Activated CD8-positive, alpha-beta memory T cell treated with anti-CD3 and anti-CD28 coated beads, Interleukin-2, amount 10 ng/mL, durations not matched to agents 7 days and 5 days (primary cell): ENCODE results near the gene PPM1H. TPM values are rescaled to one million over a fixed set of nuclear protein-coding genes. Genes with fewer than 3 reads are reported as not detected.

Source experiments
- ATAC-seq: fragments of 150-1000 bp; cut with Tn5 transposase; one replicate; pipeline ENCODE4 v1.10.0; 2021; ENCODE audit warnings: moderate library complexity
- CTCF ChIA-PET: fragments of 350-600 bp; sonication (Branson Sonifier 250); formaldehyde crosslinking; loops from one replicate; lab custom pipeline; 2021; ENCODE audit warnings: antibody characterized with exemption; lab: Charles Lee
- DNase-seq: peaks from one replicate; pipeline ENCODE4 v3.0.0-alpha.2; 2020
- H3K27ac Mint-ChIP-seq: one replicate; pipeline ENCODE4 v1.8.0; 2021; ENCODE audit warnings: mild to moderate bottlenecking, mixed read lengths
- H3K27me3 Mint-ChIP-seq: one replicate; pipeline ENCODE4 v1.8.0; 2021; ENCODE audit warnings: mixed read lengths
- H3K36me3 Mint-ChIP-seq: one replicate; pipeline ENCODE4 v1.8.0; 2021; ENCODE audit warnings: mild to moderate bottlenecking, mixed read lengths
- H3K4me1 Mint-ChIP-seq: one replicate; pipeline ENCODE4 v1.8.0; 2021; ENCODE audit warnings: mixed read lengths
- H3K4me3 Mint-ChIP-seq: one replicate; pipeline ENCODE4 v1.8.0; 2021; ENCODE audit warnings: mild to moderate bottlenecking, moderate library complexity, mixed read lengths
- H3K9me3 Mint-ChIP-seq: one replicate; pipeline ENCODE4 v1.8.0; 2022; ENCODE audit warnings: low read depth, mixed read lengths
- microRNA-seq: library from miRNA; unstranded; fragments of <30 nt; microRNA quantifications from one replicate; pipeline ENCODE4 v1.2.0, GENCODE V29; 2022
- total RNA-seq, 2 experiments: library from RNA; stranded (reverse); gene quantifications; one replicate each; pipeline ENCODE4 v1.2.3, GENCODE V29; 2021

The PPM1H gene
- total RNA-seq, 2 experiments from 2014 or later: 0.32 to 0.68 TPM

DNA sequence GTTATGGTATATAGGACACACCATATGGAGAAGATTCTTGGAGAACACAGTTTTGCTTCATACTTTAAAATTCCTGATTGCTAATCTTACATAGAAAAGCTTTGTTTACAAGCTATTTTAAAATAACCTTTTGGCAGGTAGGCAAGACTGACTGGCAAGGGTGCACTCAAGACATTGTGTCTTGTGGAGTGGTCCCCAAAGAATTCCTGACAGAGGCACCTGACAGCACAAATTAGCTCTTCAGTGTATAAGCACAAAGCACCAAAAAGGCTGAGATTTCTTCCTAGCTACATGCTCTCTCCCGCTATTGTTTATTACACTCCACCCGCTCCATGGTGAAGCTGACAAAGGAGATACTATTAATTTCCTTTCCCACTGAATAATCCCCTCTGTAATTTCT is 329.0 kb downstream of the PPM1H start:
- CTCF ChIA-PET: interaction anchor here (0.8 to 1.8 kb wide), 7 partner anchors 9 to 192 kb away, joined by 3 to 12 read pairs (median 4); no protein-coding TSS in a partner anchor
- Mint-ChIP-seq H3K27me3 (no peaks in the 10 kb centered on the region), H3K36me3 (peaks cover 4% of the 10 kb centered on the region), H3K9me3 (no peaks in the 10 kb centered on the region), H3K4me3 (no peak overlapping the region), H3K4me1 (peaks cover 34% of the 10 kb centered on the region), H3K27ac (no peak overlapping the region)
- ATAC-seq (no peak), DNase-seq (no peak)

DNA sequence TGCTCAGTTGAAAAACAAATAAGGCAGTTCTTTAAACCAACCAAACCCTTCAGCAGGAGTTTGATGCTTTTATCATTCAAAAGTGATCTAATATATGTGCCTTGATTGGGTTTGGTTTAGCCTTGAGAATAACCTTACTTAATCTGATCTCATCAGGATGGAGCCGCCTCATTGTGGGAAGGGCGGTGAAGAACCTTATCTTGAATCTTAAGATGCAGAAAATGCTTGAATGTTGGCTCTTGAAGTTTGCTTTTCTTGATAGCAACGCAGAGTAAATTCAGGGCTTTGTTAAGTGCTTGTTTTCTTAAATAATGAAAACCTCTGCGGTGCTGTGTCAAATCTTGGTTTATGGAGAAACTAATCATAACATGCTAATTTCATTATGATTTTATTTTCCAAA is 330.1 kb downstream of the PPM1H start:
- Mint-ChIP-seq H3K27ac (peak overlapping the region; percentile 89), H3K36me3 (peaks cover 4% of the 10 kb centered on the region), H3K27me3 (no peaks in the 10 kb centered on the region), H3K4me1 (peaks cover 34% of the 10 kb centered on the region), H3K9me3 (no peaks in the 10 kb centered on the region), H3K4me3 (peak overlapping the region; percentile 81)
- ATAC-seq (no peak), DNase-seq (no peak)
- CTCF ChIA-PET: interaction anchor here (1.2 to 1.3 kb wide), 2 partner anchors 36 to 189 kb away, joined by 3 to 5 read pairs; no protein-coding TSS in a partner anchor

DNA sequence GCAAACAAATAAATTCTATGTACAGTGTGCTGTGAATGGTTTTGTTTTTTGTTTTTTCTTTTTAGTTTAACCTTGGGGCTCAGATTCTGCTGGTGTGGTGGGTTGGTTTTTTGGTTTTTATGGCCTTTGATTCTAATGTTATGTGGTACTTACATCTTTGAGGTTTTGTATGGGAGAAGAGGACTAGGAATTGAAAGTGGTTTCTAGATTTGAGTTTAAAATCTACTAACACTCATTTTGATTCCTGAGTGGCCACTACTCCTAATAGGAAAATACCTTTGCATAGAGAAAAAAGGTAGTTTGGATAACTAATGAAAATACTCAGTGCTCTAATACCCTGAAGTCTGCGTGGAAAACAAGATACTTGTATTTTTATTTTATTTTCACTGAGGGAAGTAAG is 330.6 kb downstream of the PPM1H start:
- CTCF ChIA-PET: interaction anchor here (1.1 to 2.1 kb wide), 4 partner anchors 11 to 190 kb away, joined by 3 to 8 read pairs (median 8); no protein-coding TSS in a partner anchor
- DNase-seq: no peak
- no peaks in the 10 kb centered on the region for H3K27me3 Mint-ChIP-seq
- no peak for ATAC-seq
- no peaks in the 10 kb centered on the region for H3K9me3 Mint-ChIP-seq
- peaks cover 4% of the 10 kb centered on the region for H3K36me3 Mint-ChIP-seq
- H3K4me1 Mint-ChIP-seq: peaks cover 34% of the 10 kb centered on the region
- H3K4me3 Mint-ChIP-seq: peak overlapping the region; percentile 81
- peak overlapping the region; percentile 89 for H3K27ac Mint-ChIP-seq

DNA sequence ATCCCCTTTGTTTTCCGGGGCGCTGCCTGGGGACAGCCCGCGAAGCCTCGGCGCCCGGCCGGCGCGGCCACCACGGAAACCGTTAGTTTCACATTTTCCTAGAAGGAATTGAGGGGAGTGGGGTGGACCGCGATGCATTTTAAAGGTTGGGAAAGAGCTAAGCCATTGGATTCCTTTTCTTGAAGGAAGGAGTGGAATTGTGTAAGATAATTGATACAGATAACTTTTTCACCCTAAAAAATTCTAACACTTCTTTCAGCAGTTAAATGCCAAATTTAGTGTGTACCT is 331.2 kb downstream of the PPM1H start:
- H3K9me3 Mint-ChIP-seq: no peaks in the 10 kb centered on the region
- no peak for DNase-seq
- CTCF ChIA-PET: interaction anchor here (0.7 to 2.1 kb wide), 9 partner anchors 11 to 670 kb away, joined by 3 to 9 read pairs (median 6); no protein-coding TSS in a partner anchor
- peaks cover 34% of the 10 kb centered on the region for H3K4me1 Mint-ChIP-seq
- H3K4me3 Mint-ChIP-seq: peak overlapping the region; percentile 81
- peaks cover 4% of the 10 kb centered on the region for H3K36me3 Mint-ChIP-seq
- no peak for ATAC-seq
- peak overlapping the region; percentile 89 for H3K27ac Mint-ChIP-seq
- no peaks in the 10 kb centered on the region for H3K27me3 Mint-ChIP-seq

DNA sequence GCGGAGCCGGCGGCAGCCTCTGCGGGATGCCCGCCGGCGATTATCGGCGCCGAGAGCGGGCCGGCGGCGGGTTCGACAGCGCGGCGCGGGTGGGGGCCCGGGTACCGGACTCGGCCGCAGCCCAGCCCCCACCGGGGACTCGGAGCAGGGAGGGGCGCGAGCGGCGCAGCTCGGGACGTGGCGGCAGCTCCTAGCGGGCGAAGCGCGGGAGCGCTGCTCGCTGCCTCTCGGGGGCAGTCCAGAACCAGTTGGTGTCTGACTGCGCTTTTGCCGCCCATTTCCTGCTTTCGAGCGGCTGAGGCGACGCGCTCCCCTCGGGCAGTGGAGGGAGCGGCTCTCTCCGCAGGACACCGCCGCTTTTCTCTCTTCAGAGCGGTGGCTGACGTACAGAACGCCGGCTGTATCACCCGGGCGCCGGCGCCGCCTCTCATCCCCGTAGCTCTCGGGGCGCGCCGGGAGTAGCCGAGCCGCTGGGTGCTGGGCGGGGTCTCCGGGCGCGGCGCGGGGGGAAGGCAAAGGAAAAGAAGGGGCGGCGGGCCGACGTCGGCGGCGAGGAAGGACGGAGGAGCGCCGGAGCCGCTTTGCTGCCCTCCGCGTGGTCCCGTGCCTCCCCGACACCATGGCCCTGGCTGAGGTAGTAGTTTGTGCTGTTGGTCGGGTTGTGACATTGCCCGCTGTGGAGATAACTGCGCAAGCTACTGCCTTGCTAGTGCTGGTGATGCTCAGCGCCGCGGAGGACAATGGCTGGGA is 331.7 kb downstream of the PPM1H start:
- CTCF ChIA-PET: interaction anchor here (0.7 to 2.1 kb wide), 13 partner anchors 10 to 671 kb away, joined by 3 to 9 read pairs (median 4); no protein-coding TSS in a partner anchor
- Mint-ChIP-seq H3K36me3 (peaks cover 4% of the 10 kb centered on the region), H3K4me1 (peaks cover 34% of the 10 kb centered on the region), H3K9me3 (no peaks in the 10 kb centered on the region), H3K27ac (peak overlapping the region; percentile 97), H3K4me3 (peak overlapping the region; percentile 81), H3K27me3 (no peaks in the 10 kb centered on the region)
- ATAC-seq (peak; percentile 84), DNase-seq (peak; percentile 90)

DNA sequence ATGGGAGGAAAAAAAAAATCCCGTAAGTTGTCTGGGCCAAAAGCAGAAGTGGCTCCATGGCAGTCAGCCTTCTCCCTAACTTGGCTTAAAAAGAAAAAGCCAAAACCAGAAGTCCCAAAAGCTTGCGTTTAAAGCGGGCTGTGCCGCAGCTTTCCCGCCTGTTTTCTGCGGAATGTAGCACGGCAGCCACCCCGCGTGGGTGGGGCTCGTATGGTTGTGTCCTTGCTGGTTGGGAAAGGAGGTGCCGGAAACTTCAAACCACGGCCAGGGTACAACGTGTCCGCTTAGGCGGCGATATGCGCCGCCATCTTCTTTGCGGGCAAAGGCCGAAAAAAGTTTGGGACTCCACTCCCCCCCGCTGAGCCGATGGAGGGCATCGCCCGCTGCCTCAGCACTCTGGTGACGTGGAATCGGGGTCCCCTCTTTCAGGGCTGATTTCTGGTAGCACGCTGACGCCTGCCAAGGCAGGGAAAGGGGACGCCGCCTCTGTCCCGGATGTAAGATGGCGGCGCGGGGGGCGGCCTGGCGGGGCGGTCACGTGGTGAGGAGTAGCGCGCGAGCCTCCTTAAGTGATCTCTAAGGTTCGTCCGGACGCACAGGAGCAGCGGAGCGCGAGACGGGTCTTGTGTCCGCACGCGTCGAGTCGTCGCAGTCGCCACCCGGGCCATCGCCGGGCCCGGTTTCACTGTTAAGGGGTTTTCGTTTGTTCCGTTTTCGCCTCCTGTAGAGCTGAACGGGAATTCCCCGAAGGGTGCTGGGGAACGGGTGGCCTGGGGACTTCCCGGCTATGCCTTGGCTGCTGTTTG is 332.5 kb downstream of the PPM1H start:
- DNase-seq: peak; percentile 93
- H3K27ac Mint-ChIP-seq: peak overlapping the region; percentile 97
- H3K36me3 Mint-ChIP-seq: peaks cover 4% of the 10 kb centered on the region
- no peaks in the 10 kb centered on the region for H3K9me3 Mint-ChIP-seq
- CTCF ChIA-PET: interaction anchor here (0.8 to 2.1 kb wide), 11 partner anchors 9 to 197 kb away, joined by 3 to 9 read pairs (median 5); no protein-coding TSS in a partner anchor
- peak; percentile 70 for ATAC-seq
- H3K27me3 Mint-ChIP-seq: no peaks in the 10 kb centered on the region
- H3K4me1 Mint-ChIP-seq: peaks cover 34% of the 10 kb centered on the region
- H3K4me3 Mint-ChIP-seq: peak overlapping the region; percentile 81

DNA sequence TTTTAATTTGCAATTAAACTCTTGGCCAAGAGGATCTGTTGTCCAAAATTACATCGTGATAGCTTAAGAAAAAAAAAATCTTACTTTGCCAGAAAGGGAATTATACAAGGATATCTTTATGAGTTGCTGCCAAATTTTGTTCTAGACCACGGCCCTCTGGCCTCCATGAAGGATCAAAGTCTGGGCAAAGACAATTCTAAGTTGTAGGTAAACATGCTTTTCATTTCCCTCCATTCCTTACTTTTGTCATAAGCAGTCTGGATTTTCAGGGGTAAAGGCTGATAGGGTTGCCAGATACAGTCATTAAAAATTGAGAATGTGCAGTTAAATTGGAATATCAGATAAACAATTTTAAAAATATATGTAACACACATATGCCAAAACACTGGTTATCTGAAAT is 333.2 kb downstream of the PPM1H start:
- Mint-ChIP-seq H3K9me3 (no peaks in the 10 kb centered on the region), H3K4me3 (peak overlapping the region; percentile 19), H3K27ac (peak overlapping the region; percentile 97), H3K36me3 (peaks cover 7% of the 10 kb centered on the region), H3K27me3 (no peaks in the 10 kb centered on the region), H3K4me1 (peaks cover 31% of the 10 kb centered on the region)
- ATAC-seq: no peak
- CTCF ChIA-PET: no interaction called here
- DNase-seq: no peak

DNA sequence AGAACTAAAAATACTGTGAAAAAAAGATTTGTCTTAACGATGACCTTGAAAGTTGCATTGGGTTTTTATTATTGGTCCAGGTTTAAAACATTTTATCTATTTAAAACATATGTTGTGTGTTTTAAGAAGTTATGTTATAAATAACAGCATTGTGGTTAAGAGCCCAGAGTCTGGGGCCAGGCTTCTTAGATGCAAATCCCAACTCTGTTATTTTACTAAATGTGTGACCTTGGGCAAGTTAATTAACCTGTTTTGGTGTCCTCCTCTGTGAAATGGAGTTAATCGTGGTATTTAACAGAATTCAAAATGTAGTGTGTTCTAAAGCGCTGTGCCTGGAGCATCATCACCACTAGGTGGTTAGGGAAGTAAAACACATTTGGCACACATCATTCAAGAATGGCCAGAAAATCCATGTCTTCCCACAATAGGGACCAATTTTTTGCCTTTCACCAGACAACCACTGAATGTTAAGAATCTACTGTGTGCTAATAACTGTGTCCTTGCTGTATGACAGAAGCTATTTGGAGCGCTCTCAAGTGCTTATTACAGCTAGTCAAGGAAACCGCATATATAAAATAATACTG is 335.0 kb downstream of the PPM1H start:
- DNase-seq (no peak), ATAC-seq (no peak)
- H3K4me1 Mint-ChIP-seq: peaks cover 15% of the 10 kb centered on the region
- CTCF ChIA-PET: no interaction called here
- H3K4me3 Mint-ChIP-seq: no peak overlapping the region
- H3K36me3 Mint-ChIP-seq: peaks cover 5% of the 10 kb centered on the region
- no peaks in the 10 kb centered on the region for H3K9me3 Mint-ChIP-seq
- no peaks in the 10 kb centered on the region for H3K27me3 Mint-ChIP-seq
- no peak overlapping the region for H3K27ac Mint-ChIP-seq

DNA sequence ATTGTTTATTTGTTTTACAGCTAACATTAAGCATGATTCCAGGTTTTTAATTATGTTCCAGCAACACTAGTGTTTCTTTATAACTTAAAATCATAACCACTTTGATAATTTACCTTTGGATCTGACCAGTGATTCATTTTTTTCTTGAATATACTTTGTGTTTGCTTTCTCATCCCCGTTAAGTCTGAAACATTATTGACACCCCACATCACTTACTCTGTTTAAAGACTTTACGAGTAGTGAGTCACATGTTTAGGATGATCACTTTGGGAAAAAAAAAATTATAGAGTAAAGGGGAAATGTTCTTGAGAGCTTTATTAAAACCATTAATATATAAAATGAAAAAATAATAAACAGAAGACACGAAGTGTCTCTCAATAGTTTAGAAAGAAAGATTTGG is 336.1 kb downstream of the PPM1H start:
- Mint-ChIP-seq H3K9me3 (no peaks in the 10 kb centered on the region), H3K27me3 (no peaks in the 10 kb centered on the region), H3K27ac (no peak overlapping the region), H3K36me3 (peaks cover 5% of the 10 kb centered on the region), H3K4me3 (no peak overlapping the region), H3K4me1 (peaks cover 6% of the 10 kb centered on the region)
- CTCF ChIA-PET: interaction anchor here (0.7 to 0.8 kb wide), 2 partner anchors 18 to 324 kb away, joined by 3 read pairs; no protein-coding TSS in a partner anchor
- ATAC-seq (no peak), DNase-seq (no peak)

DNA sequence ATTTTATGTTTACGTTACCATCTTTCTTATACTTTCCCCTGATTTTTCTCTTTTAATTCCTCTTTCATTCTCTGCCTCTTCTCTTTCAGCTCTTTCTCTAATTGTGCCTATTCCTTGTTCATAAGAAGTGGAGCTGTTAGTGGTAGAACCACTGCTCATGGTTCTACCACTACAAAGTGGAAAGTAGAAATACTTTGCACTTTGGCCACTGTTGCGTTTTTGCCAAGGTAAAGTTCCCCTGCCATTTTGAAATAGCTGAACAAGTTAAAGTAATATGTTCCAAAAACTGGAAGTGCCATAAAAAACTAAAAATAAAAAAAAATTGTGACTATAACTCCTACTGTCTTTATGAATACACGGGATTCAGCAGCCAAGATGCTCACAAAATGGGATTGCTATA is 337.7 kb downstream of the PPM1H start:
- H3K36me3 Mint-ChIP-seq: peaks cover 5% of the 10 kb centered on the region
- DNase-seq (no peak), ATAC-seq (no peak)
- no peak overlapping the region for H3K4me3 Mint-ChIP-seq
- no peak overlapping the region for H3K27ac Mint-ChIP-seq
- H3K9me3 Mint-ChIP-seq: no peaks in the 10 kb centered on the region
- peaks cover 6% of the 10 kb centered on the region for H3K4me1 Mint-ChIP-seq
- CTCF ChIA-PET: interaction anchor here (1.1 to 1.3 kb wide), 2 partner anchors 9 to 11 kb away, joined by 3 read pairs; no protein-coding TSS in a partner anchor
- H3K27me3 Mint-ChIP-seq: no peaks in the 10 kb centered on the region

Small RNAs within 50 kb of the gene (microRNA-seq; reads per million reads assigned to microRNA genes)
- 116,921 reads per million, percentile 99 among the genes with 10 or more reads in this experiment for gene MIRLET7I

Other genes starting within 250 kb of the PPM1H start
- gene AVPR1A, start 216.1 kb upstream of the PPM1H start, total RNA-seq: not detected